Stimulated activated naive CD4-positive, alpha-beta T cell (primary cell): ENCODE data around the gene AGPAT4.

Experiments used
- DNase-seq, 6 experiments: peaks; one replicate each; lab custom pipeline; 2025; lab: John Stamatoyannopoulos, UW

The AGPAT4 gene

GRCh38 chr6:161254464-161255253, 19.2 kb downstream of the AGPAT4 start:
- DNase-seq = no peak

GRCh38 chr6:161254126-161254463, 19.8 kb downstream of the AGPAT4 start:
- no peak for DNase-seq

DNA sequence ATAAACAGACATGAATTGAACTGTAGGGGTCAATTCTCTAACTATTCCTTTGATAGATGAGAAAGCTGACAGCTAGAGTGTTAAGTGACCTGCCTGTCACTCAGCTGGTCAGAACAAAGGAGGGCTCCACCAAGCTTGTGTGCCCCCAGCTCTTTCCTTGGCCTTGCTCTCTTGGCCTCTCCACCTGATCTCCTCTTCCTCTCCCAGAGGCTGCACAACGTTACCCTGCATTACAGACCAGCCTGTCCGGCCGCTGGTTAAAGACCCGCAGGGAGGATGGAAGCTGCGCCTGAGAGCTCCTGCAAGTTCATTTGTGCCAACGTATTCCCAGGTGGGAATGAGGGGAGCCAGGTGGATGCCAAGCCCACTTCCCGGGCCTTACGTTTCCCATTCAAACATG, 22.5 kb downstream of the AGPAT4 start:
- DNase-seq = no peak

DNA sequence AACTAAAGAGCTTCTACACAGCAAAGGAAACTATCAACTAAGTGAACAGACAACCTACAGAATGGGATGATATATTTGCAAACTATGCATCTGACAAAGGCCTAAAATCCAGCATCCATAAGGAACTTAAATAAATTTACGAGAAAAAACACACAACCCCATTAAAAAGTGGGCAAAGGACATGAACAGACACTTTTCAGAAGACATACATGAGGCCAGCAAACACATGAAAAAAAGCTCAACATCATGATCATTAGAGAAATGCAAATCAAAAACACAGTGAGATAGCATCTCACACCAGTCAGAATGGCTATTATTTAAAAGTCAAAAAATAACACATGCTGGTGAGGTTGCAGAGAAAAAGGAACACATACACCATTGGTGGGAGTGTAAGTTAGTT, 24.5 kb downstream of the AGPAT4 start:
- no peak for DNase-seq

DNA sequence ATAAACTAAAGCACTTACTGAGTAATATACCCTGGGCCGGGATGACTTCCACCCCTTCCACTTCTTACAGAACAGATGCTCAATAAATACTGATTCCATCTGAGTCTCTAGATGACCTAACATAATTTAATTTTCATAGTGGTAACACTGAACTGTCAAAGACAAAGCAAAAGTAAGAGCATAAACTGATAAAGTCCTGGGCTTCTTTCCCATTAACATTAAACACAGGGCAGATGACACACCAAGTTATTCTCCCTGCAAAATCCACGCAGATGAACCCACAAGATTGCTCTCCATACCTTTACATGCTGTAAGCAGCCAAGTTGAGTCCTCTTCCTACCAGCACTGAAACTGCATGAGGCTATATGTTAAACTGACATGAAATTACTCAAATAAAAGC, 27.1 kb downstream of the AGPAT4 start:
- DNase-seq = no peak

DNA sequence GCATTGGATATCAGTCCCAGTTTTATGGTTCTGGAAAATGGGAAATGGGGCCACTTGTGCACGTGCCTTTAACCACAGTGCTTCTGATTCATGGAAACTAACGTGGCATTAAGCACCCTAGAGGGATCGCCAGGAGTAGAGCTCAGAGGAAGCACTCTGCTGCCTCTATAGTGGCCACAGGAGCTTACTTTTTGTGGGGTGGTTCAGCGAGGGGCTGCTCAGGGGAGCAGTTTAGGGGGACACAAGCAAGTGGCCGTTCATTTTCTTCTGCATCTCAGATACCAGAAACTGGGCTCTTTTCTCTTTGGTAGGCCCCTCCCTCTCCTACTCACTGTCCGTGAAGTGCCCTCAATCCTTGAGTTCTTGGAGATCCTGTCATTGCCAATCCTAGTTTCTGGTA, 28.5 kb downstream of the AGPAT4 start:
- DNase-seq = no peak

DNA sequence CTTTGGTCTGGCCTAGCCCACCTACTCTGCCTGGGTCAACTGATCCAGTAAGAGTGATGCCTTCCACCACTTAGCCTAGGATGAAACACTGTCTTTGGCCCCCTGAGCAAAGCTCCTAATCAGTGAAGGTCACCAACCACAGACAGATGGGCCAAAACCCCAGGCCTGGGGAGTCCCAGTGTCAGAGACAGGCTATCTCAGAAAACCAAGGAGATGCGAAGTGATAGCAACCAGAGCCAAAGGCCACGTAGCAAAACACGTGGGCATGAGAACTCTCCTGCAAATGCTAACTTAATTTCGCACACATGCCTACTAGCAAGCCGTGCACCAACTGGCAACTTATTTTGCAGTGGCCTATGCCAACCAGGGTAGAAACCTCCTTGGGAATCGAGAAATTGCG, 29.1 kb downstream of the AGPAT4 start:
- no peak for DNase-seq

DNA sequence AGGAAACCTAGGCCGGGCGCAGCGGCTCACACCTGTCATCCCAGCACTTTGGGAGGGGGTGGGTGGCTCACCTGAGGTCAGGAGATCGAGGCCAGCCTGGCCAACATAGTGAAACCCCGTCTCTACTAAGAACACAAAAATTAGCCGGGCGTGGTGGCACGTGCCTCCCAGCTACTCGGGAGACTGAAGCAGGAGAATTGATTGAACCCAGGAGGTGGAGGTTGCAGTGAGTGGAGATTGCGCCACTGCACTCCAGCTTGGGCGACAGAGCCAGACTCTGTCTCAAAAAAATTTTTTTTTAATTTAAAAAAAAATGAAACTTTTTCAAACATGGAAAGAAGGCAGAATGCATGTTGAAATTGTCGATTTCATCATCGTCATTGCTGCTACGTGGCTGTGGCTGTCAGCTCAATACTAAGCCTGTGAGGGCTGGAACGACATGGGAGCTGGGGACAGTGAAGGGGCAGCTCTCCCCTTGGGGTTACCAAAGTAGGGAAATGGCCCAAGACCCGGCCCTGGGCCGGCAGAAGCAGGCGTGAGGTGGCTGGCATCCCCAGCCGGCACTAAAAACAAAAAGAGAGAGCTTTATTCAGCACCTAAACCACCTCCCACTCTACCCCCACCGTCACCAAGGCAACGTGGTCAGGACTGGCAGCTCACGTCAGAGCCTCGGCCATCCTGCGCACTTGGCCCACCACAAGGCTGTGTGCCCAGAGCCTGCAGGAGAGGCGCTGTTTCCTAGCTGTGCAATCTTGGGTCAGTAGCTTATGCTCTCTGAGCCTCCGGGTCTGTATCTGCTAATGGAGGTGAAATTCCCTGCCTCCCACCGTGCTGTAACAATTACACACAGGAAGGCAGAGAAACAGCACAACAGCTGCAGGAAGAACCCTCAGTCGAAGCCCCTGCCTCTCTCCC, 30.8 kb downstream of the AGPAT4 start:
- DNase-seq = no peak

- DNase-seq = no peak
These were observed 31.7 kb downstream of the AGPAT4 start for GRCh38 chr6:161242113-161242512.

GRCh38 chr6:161239001-161239400, 34.9 kb downstream of the AGPAT4 start:
- DNase-seq = no peak

DNA sequence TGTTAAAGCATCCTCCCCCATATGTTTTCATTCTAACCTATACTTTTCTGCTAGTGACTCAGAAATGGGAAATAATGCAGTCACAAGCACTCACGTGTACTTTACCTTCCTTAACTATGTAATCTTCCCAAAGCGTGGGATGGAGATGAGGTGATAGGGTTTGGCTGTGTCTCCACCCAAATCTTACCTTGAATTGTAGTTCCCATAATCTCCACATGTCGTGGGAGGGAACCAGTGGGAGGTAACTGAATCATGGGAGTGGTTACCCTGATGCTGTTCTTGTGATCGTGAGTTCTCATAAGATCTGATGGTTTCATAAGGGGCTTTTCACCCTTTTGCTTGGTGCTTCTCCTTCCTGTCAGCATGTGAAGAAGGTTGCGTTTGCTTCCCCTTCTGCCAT, 35.4 kb downstream of the AGPAT4 start:
- no peak for DNase-seq

- no peak for DNase-seq
These were observed 35.8 kb downstream of the AGPAT4 start for GRCh38 chr6:161238081-161238480.

DNA sequence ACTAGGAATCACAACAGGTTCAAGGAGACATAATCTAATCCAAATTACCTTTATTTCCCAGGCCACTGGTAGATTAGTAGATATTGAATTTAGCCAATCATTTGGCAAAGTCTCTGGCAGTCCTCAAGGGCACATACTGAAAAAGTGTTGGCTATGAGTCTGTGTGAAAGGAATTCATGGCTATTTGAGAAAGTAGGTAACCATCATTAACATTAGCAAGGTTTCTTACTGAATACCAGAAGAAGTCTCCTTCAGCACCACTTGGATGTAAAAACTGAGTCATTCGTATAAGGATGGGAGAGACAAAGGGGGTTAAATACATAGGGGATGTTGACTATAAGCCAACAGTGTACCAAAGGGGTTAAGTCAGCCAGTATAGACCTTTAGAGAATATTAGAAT, 36.7 kb downstream of the AGPAT4 start:
- no peak for DNase-seq

DNA sequence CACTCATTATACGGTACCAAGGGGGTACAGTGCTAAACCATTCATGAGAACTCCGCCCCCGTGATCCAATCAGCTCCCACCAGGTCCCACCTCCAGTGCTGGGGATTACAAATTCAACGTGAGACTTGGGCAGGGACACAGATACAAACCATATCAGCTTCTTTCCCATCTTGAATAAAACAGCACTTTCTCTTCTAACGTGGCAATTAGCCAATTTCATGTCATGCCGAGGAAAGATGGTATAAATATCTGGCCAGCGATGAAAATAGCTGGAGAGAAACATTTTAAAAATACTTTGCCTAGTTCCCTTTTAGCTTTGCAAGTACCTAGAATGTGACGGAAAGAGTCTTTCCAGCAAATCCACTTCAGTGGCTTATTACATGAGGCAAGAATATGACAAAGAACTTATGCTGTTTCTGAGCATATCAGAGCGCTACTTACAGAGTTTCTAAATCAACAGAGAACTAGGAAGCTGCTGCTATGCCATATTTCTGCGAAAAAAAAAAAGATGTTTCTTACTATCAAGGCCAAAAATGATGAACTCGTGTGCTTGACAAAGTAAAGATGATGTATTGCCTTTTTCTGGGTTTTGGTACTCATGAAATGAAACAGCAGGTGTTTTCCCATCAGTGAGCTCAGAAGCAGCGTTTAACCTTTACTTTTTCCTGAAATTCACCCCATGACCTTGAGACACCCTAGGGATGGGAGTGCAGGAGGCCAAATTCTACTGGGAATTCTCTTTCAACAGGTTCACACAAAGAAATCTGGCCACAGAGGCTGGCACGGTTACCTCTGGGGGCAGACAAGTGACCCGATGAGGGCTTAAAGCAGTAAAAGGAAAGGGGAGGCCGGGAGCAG, 37.9 kb downstream of the AGPAT4 start:
- no peak for DNase-seq

- DNase-seq = no peak
These were observed 39.7 kb downstream of the AGPAT4 start for GRCh38 chr6:161233986-161234661.

DNA sequence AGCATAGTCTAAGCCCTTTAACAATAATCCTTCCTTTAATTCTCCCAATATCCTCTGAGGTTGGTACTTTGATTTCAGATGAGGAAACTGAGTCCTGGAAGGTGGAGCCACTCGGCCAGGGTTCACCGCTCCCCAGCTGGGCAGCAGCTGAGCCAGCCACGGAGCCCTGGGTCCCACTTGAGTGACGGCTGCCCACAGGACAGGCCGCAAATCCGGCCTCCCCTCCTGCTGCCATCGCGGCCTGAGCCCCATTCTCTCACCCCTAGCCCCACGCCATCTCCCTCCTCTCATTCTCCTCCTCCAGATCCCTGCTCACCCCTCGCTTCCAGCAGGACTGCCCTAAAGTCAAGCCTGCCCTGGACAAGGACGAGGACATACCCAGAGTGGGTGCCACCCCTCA, 41.4 kb downstream of the AGPAT4 start:
- DNase-seq = no peak

- DNase-seq = no peak
These were observed 41.9 kb downstream of the AGPAT4 start for GRCh38 chr6:161232010-161232409.

DNA sequence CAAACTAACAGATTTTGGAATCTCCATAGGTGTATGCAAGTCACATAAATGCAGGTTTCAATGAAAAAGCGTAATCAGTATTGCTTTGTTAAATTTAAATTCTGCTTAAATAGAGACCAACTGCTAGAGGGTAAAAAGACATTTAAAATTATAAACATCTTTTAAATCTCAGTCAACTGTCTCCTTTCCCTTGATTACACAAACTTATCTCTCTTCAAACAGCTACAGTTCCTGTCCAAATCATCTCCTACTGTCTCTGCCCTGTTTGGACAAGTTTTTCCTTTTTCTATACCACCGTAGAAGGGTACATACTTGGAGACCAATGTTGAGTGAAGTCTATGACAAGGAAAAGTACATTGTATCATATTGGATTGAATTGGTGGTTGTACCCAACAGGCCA, 43.5 kb downstream of the AGPAT4 start:
- DNase-seq = no peak

DNA sequence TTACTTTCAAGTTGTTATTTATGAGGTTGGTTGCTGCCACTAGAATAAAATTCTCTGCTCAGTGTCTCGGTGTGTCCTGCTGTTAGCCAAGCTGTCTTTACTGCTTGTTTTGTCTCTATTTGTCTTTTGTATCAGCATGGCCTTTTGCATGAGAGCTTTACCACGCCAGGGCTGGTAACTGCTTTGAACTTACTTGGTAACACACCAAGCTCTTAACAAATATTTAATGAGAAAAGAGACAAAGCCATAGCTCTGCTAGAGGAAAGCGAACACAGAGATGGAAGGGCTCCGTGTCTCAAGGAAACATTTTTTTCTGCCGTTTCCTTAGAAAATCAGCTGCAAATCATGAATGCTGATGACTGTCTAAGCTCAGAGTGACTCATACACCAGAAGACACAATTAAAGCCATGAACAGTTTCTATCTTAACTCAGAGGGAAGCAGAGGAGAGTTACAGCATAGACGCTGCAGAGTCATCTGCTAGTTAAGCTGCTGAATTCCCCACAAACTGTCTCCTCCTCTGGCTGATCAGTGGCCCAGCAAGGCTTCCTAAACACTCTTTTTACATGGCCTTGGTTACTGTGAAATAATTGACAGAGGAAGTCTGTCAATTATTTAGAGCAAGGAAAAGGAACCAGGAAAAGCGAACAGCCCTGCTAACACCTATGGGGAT, 44.8 kb downstream of the AGPAT4 start:
- no peak for DNase-seq

GRCh38 chr6:161228096-161228495, 45.8 kb downstream of the AGPAT4 start:
- no peak for DNase-seq
